ENCODE results near the gene USP40. TPM values are rescaled to one million over a fixed set of nuclear protein-coding genes. Genes with fewer than 3 reads are reported as not detected.

Gene USP40
- total and polyA plus RNA-seq, 2 donors (not counting 1 experiment from before 2014, with no cell fraction given), result 18.9 to 40.6 TPM

- no peaks in the 10 kb centered on the region for H3K79me2 ChIP-seq (ENCODE audit: control insufficient read depth, insufficient read depth, low read length)
- peaks cover 3% of the 10 kb centered on the region for H3K36me3 ChIP-seq (ENCODE audit: control insufficient read depth, insufficient read depth, low read length)
- H3K9ac ChIP-seq (ENCODE audit: insufficient read depth, low read length), result no peak overlapping the region
- no peaks in the 10 kb centered on the region for H3K4me1 ChIP-seq (ENCODE audit: control insufficient read depth, extremely low read depth, insufficient read depth, low read length)
- no peak overlapping the region for H3K27ac ChIP-seq (ENCODE audit: insufficient read depth, low read length)
- H3K4me3 ChIP-seq (replicated peaks in 1 of 4; ENCODE audit: control extremely low read depth in 1 of 4, insufficient read depth in 1 of 4, low read depth in 3 of 4, low read length in 4 of 4), result no peak overlapping the region
- H2AFZ ChIP-seq (ENCODE audit: low read length), result no peak overlapping the region
- no peak for DNase-seq (ENCODE audit: low read depth in 2 of 2)
- no peaks in the 10 kb centered on the region for H4K20me1 ChIP-seq (ENCODE audit: control insufficient read depth, extremely low read depth, insufficient read depth, low read length)
- TF ChIP-seq CTCF (conservative IDR thresholded peaks at IDR 0.05 in 1 of 2, IDR thresholded peaks at IDR 0.05 in 1 of 2; ENCODE audit: low read depth in 1 of 2, low read length in 2 of 2) (no peak), EZH2 (IDR thresholded peaks at IDR 0.05; ENCODE audit: low read length, missing control alignments) (no peak)
- no peaks in the 10 kb centered on the region for H3K27me3 ChIP-seq (ENCODE audit: control insufficient read depth, insufficient read depth, low read length)
- no peak overlapping the region for H3K4me2 ChIP-seq (ENCODE audit: extremely low read depth, insufficient read depth, low read length)
- no peaks in the 10 kb centered on the region for H3K9me3 ChIP-seq (ENCODE audit: control insufficient read depth, insufficient read depth, low read depth, low read length)
Measured at GRCh38 chr2:233437439-233437955, 129.1 kb downstream of the USP40 start.

DNA sequence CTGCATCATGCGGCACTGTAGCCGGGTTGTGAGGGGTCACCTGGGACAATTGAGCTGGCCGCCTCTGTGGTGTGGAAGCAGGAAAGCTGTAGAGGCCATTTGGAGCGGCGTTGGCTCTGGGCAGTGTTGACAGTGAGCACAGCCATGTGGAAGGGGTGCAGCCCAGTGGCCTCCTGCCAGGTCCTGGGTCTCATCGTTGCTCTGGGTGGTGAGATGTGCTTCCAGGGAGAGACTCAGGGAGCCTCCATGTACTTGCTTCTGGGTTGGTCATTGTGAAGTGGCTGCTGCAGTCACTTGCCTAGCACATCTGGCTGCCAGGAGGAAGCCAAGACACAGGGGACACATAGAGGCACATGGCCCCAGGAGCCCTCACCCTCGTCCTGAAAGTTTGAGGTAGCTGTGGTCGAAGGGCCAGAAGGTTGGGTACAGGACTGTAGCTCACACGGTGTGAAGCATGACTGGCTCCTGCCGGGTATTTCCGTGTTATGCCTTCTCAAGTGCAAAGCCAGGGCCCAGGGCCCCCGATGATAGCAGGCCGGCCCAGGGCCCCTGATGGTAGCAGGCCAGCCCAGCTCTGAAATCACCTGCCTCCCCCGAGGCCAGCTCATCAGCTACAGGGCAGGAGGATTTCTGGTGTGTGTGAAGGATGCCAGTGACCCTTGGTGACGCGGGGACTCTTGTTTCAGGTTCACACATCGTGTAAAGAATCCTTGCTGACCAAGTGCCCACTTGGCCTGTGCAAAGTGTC, 129.7 kb downstream of the USP40 start:
- H3K9ac ChIP-seq (ENCODE audit: insufficient read depth, low read length), result no peak overlapping the region
- no peak overlapping the region for H3K4me3 ChIP-seq (replicated peaks in 1 of 4; ENCODE audit: control extremely low read depth in 1 of 4, insufficient read depth in 1 of 4, low read depth in 3 of 4, low read length in 4 of 4)
- H2AFZ ChIP-seq (ENCODE audit: low read length), result no peak overlapping the region
- TF ChIP-seq CTCF (conservative IDR thresholded peaks at IDR 0.05 in 1 of 2, IDR thresholded peaks at IDR 0.05 in 1 of 2; ENCODE audit: low read depth in 1 of 2, low read length in 2 of 2), result no peak
- no peak for TF ChIP-seq EZH2 (IDR thresholded peaks at IDR 0.05; ENCODE audit: low read length, missing control alignments)
- DNase-seq (ENCODE audit: low read depth in 2 of 2), result no peak
- H3K36me3 ChIP-seq (ENCODE audit: control insufficient read depth, insufficient read depth, low read length), result peaks cover 3% of the 10 kb centered on the region
- H3K27ac ChIP-seq (ENCODE audit: insufficient read depth, low read length), result no peak overlapping the region
- H4K20me1 ChIP-seq (ENCODE audit: control insufficient read depth, extremely low read depth, insufficient read depth, low read length), result no peaks in the 10 kb centered on the region
- H3K9me3 ChIP-seq (ENCODE audit: control insufficient read depth, insufficient read depth, low read depth, low read length), result no peaks in the 10 kb centered on the region
- no peaks in the 10 kb centered on the region for H3K4me1 ChIP-seq (ENCODE audit: control insufficient read depth, extremely low read depth, insufficient read depth, low read length)
- H3K27me3 ChIP-seq (ENCODE audit: control insufficient read depth, insufficient read depth, low read length), result no peaks in the 10 kb centered on the region
- no peak overlapping the region for H3K4me2 ChIP-seq (ENCODE audit: extremely low read depth, insufficient read depth, low read length)
- H3K79me2 ChIP-seq (ENCODE audit: control insufficient read depth, insufficient read depth, low read length), result no peaks in the 10 kb centered on the region

- peaks cover 3% of the 10 kb centered on the region for H3K36me3 ChIP-seq (ENCODE audit: control insufficient read depth, insufficient read depth, low read length)
- H3K4me3 ChIP-seq (replicated peaks in 1 of 4; ENCODE audit: control extremely low read depth in 1 of 4, insufficient read depth in 1 of 4, low read depth in 3 of 4, low read length in 4 of 4), result no peak overlapping the region
- no peaks in the 10 kb centered on the region for H3K27me3 ChIP-seq (ENCODE audit: control insufficient read depth, insufficient read depth, low read length)
- DNase-seq (ENCODE audit: low read depth in 2 of 2), result no peak
- H4K20me1 ChIP-seq (ENCODE audit: control insufficient read depth, extremely low read depth, insufficient read depth, low read length), result no peaks in the 10 kb centered on the region
- H3K9me3 ChIP-seq (ENCODE audit: control insufficient read depth, insufficient read depth, low read depth, low read length), result no peaks in the 10 kb centered on the region
- no peak overlapping the region for H2AFZ ChIP-seq (ENCODE audit: low read length)
- no peak overlapping the region for H3K4me2 ChIP-seq (ENCODE audit: extremely low read depth, insufficient read depth, low read length)
- H3K9ac ChIP-seq (ENCODE audit: insufficient read depth, low read length), result no peak overlapping the region
- H3K79me2 ChIP-seq (ENCODE audit: control insufficient read depth, insufficient read depth, low read length), result no peaks in the 10 kb centered on the region
- H3K27ac ChIP-seq (ENCODE audit: insufficient read depth, low read length), result no peak overlapping the region
- no peaks in the 10 kb centered on the region for H3K4me1 ChIP-seq (ENCODE audit: control insufficient read depth, extremely low read depth, insufficient read depth, low read length)
- TF ChIP-seq CTCF (conservative IDR thresholded peaks at IDR 0.05 in 1 of 2, IDR thresholded peaks at IDR 0.05 in 1 of 2; ENCODE audit: low read depth in 1 of 2, low read length in 2 of 2) (no peak), EZH2 (IDR thresholded peaks at IDR 0.05; ENCODE audit: low read length, missing control alignments) (no peak)
Measured at GRCh38 chr2:233436191-233436581, 130.4 kb downstream of the USP40 start.
